ENCODE results near the gene KRTAP1-4.
"Not testable (repeated sequence)": the region's sequence is repeated elsewhere in the genome, so short reads cannot be mapped to it uniquely, and the experiment has no call there.

KRTAP1-4 gene

GRCh38 chr17:41060052-41060604, 30.1 kb upstream of the KRTAP1-4 start, which contains the start of gene KRTAP2-3:
Gene KRTAP2-3, minus strand, starts transcription at chr17:41060114. Its CDS starts 64 bp downstream, at chr17:41060050.
- no peaks in the 10 kb centered on the region for H3K27me3 ChIP-seq (ENCODE audit: insufficient read depth, low read length)
- no peaks in the 10 kb centered on the region for H3K9me3 ChIP-seq (ENCODE audit: insufficient read depth, low read depth, low read length)
- H3K9ac ChIP-seq (ENCODE audit: low read depth, low read length): no peak within 1 kb of the TSS
- H3K4me3 ChIP-seq (ENCODE audit: low read length): no peak within 1 kb of the TSS
- H3K36me3 ChIP-seq (ENCODE audit: insufficient read depth, low read depth, low read length): no peaks in the 10 kb centered on the region
- no peak within 1 kb of the TSS for H3K27ac ChIP-seq (ENCODE audit: low read length)
- H3K4me1 ChIP-seq (ENCODE audit: insufficient read depth, low read length): no peaks in the 10 kb centered on the region

- not testable (repeated sequence) for H3K27me3 ChIP-seq (ENCODE audit: insufficient read depth, low read length); H3K27ac ChIP-seq (ENCODE audit: low read length); H3K36me3 ChIP-seq (ENCODE audit: insufficient read depth, low read depth, low read length); H3K4me3 ChIP-seq (ENCODE audit: low read length); H3K4me1 ChIP-seq (ENCODE audit: insufficient read depth, low read length); H3K9me3 ChIP-seq (ENCODE audit: insufficient read depth, low read depth, low read length); H3K9ac ChIP-seq (ENCODE audit: low read depth, low read length)
These were observed 29.5 kb upstream of the KRTAP1-4 start for GRCh38 chr17:41059276-41060051.

- H3K27me3 ChIP-seq (ENCODE audit: insufficient read depth, low read length): no peaks in the 10 kb centered on the region
- no peaks in the 10 kb centered on the region for H3K36me3 ChIP-seq (ENCODE audit: insufficient read depth, low read depth, low read length)
- no peak overlapping the region for H3K27ac ChIP-seq (ENCODE audit: low read length)
- H3K4me3 ChIP-seq (ENCODE audit: low read length): no peak overlapping the region
- H3K9ac ChIP-seq (ENCODE audit: low read depth, low read length): no peak overlapping the region
- no peaks in the 10 kb centered on the region for H3K4me1 ChIP-seq (ENCODE audit: insufficient read depth, low read length)
- H3K9me3 ChIP-seq (ENCODE audit: insufficient read depth, low read depth, low read length): no peaks in the 10 kb centered on the region
These were observed 28.7 kb upstream of the KRTAP1-4 start for GRCh38 chr17:41058741-41059140.

GRCh38 chr17:41057547-41057946, 27.6 kb upstream of the KRTAP1-4 start:
- Histone ChIP-seq H3K4me3 (ENCODE audit: low read length) (no peak overlapping the region), H3K27ac (ENCODE audit: low read length) (no peak overlapping the region), H3K9ac (ENCODE audit: low read depth, low read length) (no peak overlapping the region), H3K4me1 (ENCODE audit: insufficient read depth, low read length) (no peaks in the 10 kb centered on the region), H3K27me3 (ENCODE audit: insufficient read depth, low read length) (no peaks in the 10 kb centered on the region), H3K36me3 (ENCODE audit: insufficient read depth, low read depth, low read length) (no peaks in the 10 kb centered on the region), H3K9me3 (ENCODE audit: insufficient read depth, low read depth, low read length) (no peaks in the 10 kb centered on the region)

- H3K4me1 ChIP-seq (ENCODE audit: insufficient read depth, low read length); H3K27ac ChIP-seq (ENCODE audit: low read length); H3K4me3 ChIP-seq (ENCODE audit: low read length); H3K9ac ChIP-seq (ENCODE audit: low read depth, low read length); H3K36me3 ChIP-seq (ENCODE audit: insufficient read depth, low read depth, low read length); H3K27me3 ChIP-seq (ENCODE audit: insufficient read depth, low read length); H3K9me3 ChIP-seq (ENCODE audit: insufficient read depth, low read depth, low read length): not testable (repeated sequence)
These were observed 25.1 kb upstream of the KRTAP1-4 start, which contains the start of gene KRTAP2-2 for GRCh38 chr17:41055130-41055529. Gene KRTAP2-2, minus strand, starts transcription at chr17:41055230. Its CDS starts 19 bp downstream, at chr17:41055211.

GRCh38 chr17:41054556-41054955, 24.6 kb upstream of the KRTAP1-4 start:
- not testable (repeated sequence) for H3K4me3 ChIP-seq (ENCODE audit: low read length); H3K27ac ChIP-seq (ENCODE audit: low read length); H3K9ac ChIP-seq (ENCODE audit: low read depth, low read length); H3K9me3 ChIP-seq (ENCODE audit: insufficient read depth, low read depth, low read length); H3K27me3 ChIP-seq (ENCODE audit: insufficient read depth, low read length); H3K36me3 ChIP-seq (ENCODE audit: insufficient read depth, low read depth, low read length); H3K4me1 ChIP-seq (ENCODE audit: insufficient read depth, low read length)

GRCh38 chr17:41054025-41054424, 24.0 kb upstream of the KRTAP1-4 start:
- no peaks in the 10 kb centered on the region for H3K27me3 ChIP-seq (ENCODE audit: insufficient read depth, low read length)
- no peaks in the 10 kb centered on the region for H3K9me3 ChIP-seq (ENCODE audit: insufficient read depth, low read depth, low read length)

GRCh38 chr17:41052566-41052965, 22.6 kb upstream of the KRTAP1-4 start:
- Histone ChIP-seq H3K9ac (ENCODE audit: low read depth, low read length) (no peak overlapping the region), H3K36me3 (ENCODE audit: insufficient read depth, low read depth, low read length) (no peaks in the 10 kb centered on the region), H3K4me3 (ENCODE audit: low read length) (no peak overlapping the region), H3K27me3 (ENCODE audit: insufficient read depth, low read length) (no peaks in the 10 kb centered on the region), H3K9me3 (ENCODE audit: insufficient read depth, low read depth, low read length) (no peaks in the 10 kb centered on the region), H3K27ac (ENCODE audit: low read length) (no peak overlapping the region), H3K4me1 (ENCODE audit: insufficient read depth, low read length) (no peaks in the 10 kb centered on the region; the same call in 1 of the 2 replicates)

More at GRCh38 chr17:41054025-41054424, 24.0 kb upstream of the KRTAP1-4 start:
- no peak overlapping the region for H3K4me3 ChIP-seq (ENCODE audit: low read length)
- H3K9ac ChIP-seq (ENCODE audit: low read depth, low read length): no peak overlapping the region
- H3K27ac ChIP-seq (ENCODE audit: low read length): no peak overlapping the region
- no peaks in the 10 kb centered on the region for H3K4me1 ChIP-seq (ENCODE audit: insufficient read depth, low read length)
- H3K36me3 ChIP-seq (ENCODE audit: insufficient read depth, low read depth, low read length): no peaks in the 10 kb centered on the region

GRCh38 chr17:41049110-41049509, 19.1 kb upstream of the KRTAP1-4 start:
- Histone ChIP-seq H3K27me3 (ENCODE audit: insufficient read depth, low read length) (no peaks in the 10 kb centered on the region), H3K36me3 (ENCODE audit: insufficient read depth, low read depth, low read length) (no peaks in the 10 kb centered on the region), H3K27ac (ENCODE audit: low read length) (no peak overlapping the region)

GRCh38 chr17:41048441-41048840, 18.4 kb upstream of the KRTAP1-4 start:
- Histone ChIP-seq H3K36me3 (ENCODE audit: insufficient read depth, low read depth, low read length) (no peaks in the 10 kb centered on the region), H3K9me3 (ENCODE audit: insufficient read depth, low read depth, low read length) (no peaks in the 10 kb centered on the region), H3K27ac (ENCODE audit: low read length) (no peak overlapping the region), H3K9ac (ENCODE audit: low read depth, low read length) (no peak overlapping the region), H3K4me3 (ENCODE audit: low read length) (no peak overlapping the region), H3K4me1 (ENCODE audit: insufficient read depth, low read length) (no peaks in the 10 kb centered on the region; the same call in 1 of the 2 replicates), H3K27me3 (ENCODE audit: insufficient read depth, low read length) (no peaks in the 10 kb centered on the region)

More at GRCh38 chr17:41049110-41049509, 19.1 kb upstream of the KRTAP1-4 start:
- no peak overlapping the region for H3K4me3 ChIP-seq (ENCODE audit: low read length)
- no peak overlapping the region for H3K9ac ChIP-seq (ENCODE audit: low read depth, low read length)
- no peaks in the 10 kb centered on the region; the same call in 1 of the 2 replicates for H3K4me1 ChIP-seq (ENCODE audit: insufficient read depth, low read length)
- no peaks in the 10 kb centered on the region for H3K9me3 ChIP-seq (ENCODE audit: insufficient read depth, low read depth, low read length)

GRCh38 chr17:41046735-41047465, 16.9 kb upstream of the KRTAP1-4 start, which contains the start of gene KRTAP2-1:
Gene KRTAP2-1, minus strand, starts transcription at chr17:41047316. Its CDS starts 49 bp downstream, at chr17:41047267.
- not testable (repeated sequence) for H3K4me1 ChIP-seq (ENCODE audit: insufficient read depth, low read length); H3K4me3 ChIP-seq (ENCODE audit: low read length); H3K36me3 ChIP-seq (ENCODE audit: insufficient read depth, low read depth, low read length); H3K9ac ChIP-seq (ENCODE audit: low read depth, low read length); H3K9me3 ChIP-seq (ENCODE audit: insufficient read depth, low read depth, low read length); H3K27ac ChIP-seq (ENCODE audit: low read length); H3K27me3 ChIP-seq (ENCODE audit: insufficient read depth, low read length)

Measured in iPS-20b (cell line).